HFFc6 (cell line): ENCODE results near the gene PHACTR3. TPM values are rescaled to one million over a fixed set of nuclear protein-coding genes. Genes with fewer than 3 reads are reported as not detected.

Source experiments
- DNase-seq: peaks from one replicate; pipeline ENCODE4 v3.0.0-alpha.2; 2018
- H3K27ac Mint-ChIP-seq: 2 replicates; pipeline ENCODE4 v1.8.0; 2020; ENCODE audit warnings: mild to moderate bottlenecking, mixed read lengths
- H3K27me3 Mint-ChIP-seq: 2 replicates; pipeline ENCODE4 v1.8.0; 2021; ENCODE audit warnings: mild to moderate bottlenecking, moderate library complexity, mixed read lengths; ENCODE audit not compliant: insufficient read depth
- H3K36me3 Mint-ChIP-seq: 2 replicates; pipeline ENCODE4 v1.8.0; 2021; ENCODE audit warnings: low read depth, mixed read lengths
- H3K4me1 Mint-ChIP-seq: 2 replicates; pipeline ENCODE4 v1.8.0; 2020; ENCODE audit warnings: low read depth, mixed read lengths
- H3K4me3 Mint-ChIP-seq: 2 replicates; pipeline ENCODE4 v1.8.0; 2020; ENCODE audit warnings: mild to moderate bottlenecking, moderate library complexity, mixed read lengths
- H3K9me3 Mint-ChIP-seq: 2 replicates; pipeline ENCODE4 v1.8.0; 2020; ENCODE audit warnings: mild to moderate bottlenecking, mixed read lengths
- total RNA-seq, 6 experiments: library from RNA; stranded (reverse); fragmentation: NEBNext Ultra II Directional; extraction: Animal tissue kit (Norgen Biotek cat#: 25700); gene quantifications; 2 replicates in 1 of 6; 3 replicates in 5 of 6; pipeline ENCODE4 v1.2.3, GENCODE V29; 2021
- TF ChIP-seq, protein P1 (sequence below): fragments of 200-600 bp; sonication (generic); IDR thresholded peaks from 2 replicates; pipeline ENCODE4 v1.5.0; 2021; ENCODE audit warnings: antibody characterized with exemption, mild to moderate bottlenecking

Gene PHACTR3
- total RNA-seq, 6 experiments from 2014 or later: not detected

DNA sequence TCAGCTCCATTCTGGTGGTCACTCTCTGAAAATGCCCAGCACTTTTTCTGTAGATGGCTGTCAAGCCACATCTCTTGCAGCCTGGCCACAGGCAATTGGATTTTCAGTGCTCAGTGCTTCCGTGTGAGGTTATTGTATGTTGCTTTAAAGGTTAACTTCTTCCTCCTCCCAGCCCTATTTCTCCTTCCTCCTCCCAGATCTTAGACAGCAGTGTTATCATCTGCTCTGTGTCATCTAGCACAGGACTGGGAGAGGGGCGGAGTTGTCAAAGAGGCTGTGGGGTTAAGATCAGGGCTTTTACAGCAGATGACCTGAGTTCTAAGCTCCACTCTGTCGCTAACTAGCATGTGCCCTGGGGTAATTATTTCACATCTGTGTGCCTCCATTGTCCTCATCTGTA lies 129.0 kb downstream of the PHACTR3 start:
- H3K4me3 Mint-ChIP-seq: no peak overlapping the region
- peaks cover 5% of the 10 kb centered on the region; the same call in 1 of the 2 replicates for H3K36me3 Mint-ChIP-seq
- TF ChIP-seq, protein P1, sequence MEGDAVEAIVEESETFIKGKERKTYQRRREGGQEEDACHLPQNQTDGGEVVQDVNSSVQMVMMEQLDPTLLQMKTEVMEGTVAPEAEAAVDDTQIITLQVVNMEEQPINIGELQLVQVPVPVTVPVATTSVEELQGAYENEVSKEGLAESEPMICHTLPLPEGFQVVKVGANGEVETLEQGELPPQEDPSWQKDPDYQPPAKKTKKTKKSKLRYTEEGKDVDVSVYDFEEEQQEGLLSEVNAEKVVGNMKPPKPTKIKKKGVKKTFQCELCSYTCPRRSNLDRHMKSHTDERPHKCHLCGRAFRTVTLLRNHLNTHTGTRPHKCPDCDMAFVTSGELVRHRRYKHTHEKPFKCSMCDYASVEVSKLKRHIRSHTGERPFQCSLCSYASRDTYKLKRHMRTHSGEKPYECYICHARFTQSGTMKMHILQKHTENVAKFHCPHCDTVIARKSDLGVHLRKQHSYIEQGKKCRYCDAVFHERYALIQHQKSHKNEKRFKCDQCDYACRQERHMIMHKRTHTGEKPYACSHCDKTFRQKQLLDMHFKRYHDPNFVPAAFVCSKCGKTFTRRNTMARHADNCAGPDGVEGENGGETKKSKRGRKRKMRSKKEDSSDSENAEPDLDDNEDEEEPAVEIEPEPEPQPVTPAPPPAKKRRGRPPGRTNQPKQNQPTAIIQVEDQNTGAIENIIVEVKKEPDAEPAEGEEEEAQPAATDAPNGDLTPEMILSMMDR: no peak
- no peak for DNase-seq
- no peaks in the 10 kb centered on the region for H3K4me1 Mint-ChIP-seq
- no peaks in the 10 kb centered on the region for H3K27me3 Mint-ChIP-seq
- H3K27ac Mint-ChIP-seq: no peak overlapping the region
- peaks cover 32% of the 10 kb centered on the region for H3K9me3 Mint-ChIP-seq

DNA sequence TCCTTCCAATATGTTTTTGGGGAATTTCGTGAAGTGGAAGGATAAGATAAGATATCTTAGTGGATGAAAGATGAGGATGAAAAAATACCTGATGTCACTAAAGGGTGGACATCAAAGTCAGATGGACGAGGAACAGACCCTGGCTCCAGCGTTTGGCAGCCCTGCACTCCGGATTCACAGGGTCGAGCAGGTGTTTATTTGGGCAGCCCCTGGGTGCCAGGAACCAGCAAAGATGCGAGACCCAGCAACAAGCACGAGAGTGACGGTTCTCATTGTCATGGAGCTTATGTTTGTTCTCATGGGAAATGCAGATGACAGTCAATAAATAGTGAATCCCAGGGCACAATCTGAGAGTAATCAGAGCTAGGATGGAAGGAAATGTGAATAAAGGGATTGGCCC lies 131.1 kb downstream of the PHACTR3 start:
- no peak overlapping the region for H3K27ac Mint-ChIP-seq
- H3K36me3 Mint-ChIP-seq: peaks cover 5% of the 10 kb centered on the region; the same call in 1 of the 2 replicates
- no peak overlapping the region for H3K4me3 Mint-ChIP-seq
- no peaks in the 10 kb centered on the region for H3K27me3 Mint-ChIP-seq
- no peak for DNase-seq
- H3K9me3 Mint-ChIP-seq: peaks cover 22% of the 10 kb centered on the region
- TF ChIP-seq, protein P1: no peak
- H3K4me1 Mint-ChIP-seq: no peaks in the 10 kb centered on the region

DNA sequence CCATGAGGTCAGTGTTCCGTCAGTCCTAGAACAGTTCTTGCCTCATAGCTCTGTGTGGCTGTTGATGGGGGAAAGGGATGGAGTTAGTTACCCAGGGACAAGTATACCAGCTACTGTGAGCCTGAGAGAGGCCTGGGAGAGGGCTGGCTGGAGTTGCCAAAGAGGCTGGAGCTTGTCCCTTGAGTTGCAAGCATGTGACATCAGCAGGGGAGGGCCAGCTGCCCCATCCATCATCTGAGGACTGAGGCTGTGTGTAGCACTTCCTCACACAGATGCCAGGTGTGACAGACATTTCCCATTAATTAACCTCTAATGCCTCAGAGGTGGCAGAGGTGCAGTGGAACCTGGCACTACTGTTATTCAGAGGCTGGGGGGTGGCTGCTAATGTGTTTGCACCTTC lies 131.6 kb downstream of the PHACTR3 start:
- DNase-seq: no peak
- no peaks in the 10 kb centered on the region for H3K4me1 Mint-ChIP-seq
- peaks cover 5% of the 10 kb centered on the region; the same call in 1 of the 2 replicates for H3K36me3 Mint-ChIP-seq
- H3K4me3 Mint-ChIP-seq: no peak overlapping the region
- H3K27me3 Mint-ChIP-seq: no peaks in the 10 kb centered on the region
- TF ChIP-seq, protein P1: no peak
- peaks cover 23% of the 10 kb centered on the region for H3K9me3 Mint-ChIP-seq
- H3K27ac Mint-ChIP-seq: no peak overlapping the region

DNA sequence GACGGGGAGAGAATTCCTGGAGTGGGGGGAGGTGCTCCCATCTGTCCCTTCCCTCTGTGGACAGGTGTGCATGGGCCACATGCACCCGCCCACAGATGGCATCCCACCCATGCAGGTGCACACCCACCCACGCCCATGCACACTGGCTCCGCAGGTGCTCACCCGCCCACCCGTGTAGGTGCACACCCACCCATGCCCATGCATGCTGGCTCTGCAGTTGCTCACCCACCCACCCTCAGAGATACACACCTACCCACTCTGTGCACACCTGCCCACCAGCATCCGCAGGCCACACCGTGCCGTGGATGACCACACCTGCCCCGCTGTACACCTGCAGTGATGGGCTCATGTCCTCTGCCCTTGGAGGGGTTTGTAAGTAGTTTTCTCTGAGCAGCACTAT lies 132.0 kb downstream of the PHACTR3 start:
- TF ChIP-seq, protein P1: no peak
- no peak for DNase-seq
- no peak overlapping the region for H3K4me3 Mint-ChIP-seq
- H3K9me3 Mint-ChIP-seq: peaks cover 26% of the 10 kb centered on the region
- no peaks in the 10 kb centered on the region for H3K4me1 Mint-ChIP-seq
- H3K27ac Mint-ChIP-seq: no peak overlapping the region
- H3K36me3 Mint-ChIP-seq: peaks cover 5% of the 10 kb centered on the region; the same call in 1 of the 2 replicates
- H3K27me3 Mint-ChIP-seq: no peaks in the 10 kb centered on the region

DNA sequence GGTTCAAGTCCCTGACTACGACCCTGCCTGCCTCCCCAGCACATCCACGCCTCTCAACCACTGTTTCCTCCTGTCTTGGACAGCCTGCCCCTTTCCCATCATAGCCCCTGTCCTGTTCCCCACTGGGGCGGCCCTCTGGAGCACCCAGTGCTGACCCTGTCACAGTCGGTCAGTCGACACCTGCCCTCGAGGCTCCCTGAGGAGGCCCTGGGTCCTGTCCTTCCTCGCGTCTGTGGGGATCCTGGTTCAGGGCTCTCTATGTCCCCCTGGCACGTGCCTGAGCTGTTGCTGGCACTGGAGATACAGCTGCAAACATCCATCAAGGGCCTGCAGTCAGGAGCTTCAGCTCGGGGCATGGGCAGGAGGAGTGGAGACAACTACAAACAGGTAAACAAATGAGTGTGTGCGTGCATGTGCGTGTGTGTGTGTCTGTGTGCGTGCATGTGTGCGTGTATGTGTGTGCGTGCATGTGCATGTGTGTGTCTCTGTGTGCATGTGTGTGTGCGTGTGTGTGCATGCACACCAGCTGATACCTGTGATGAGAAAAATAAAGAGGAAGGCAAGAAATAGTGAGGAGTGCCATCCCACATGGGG lies 132.8 kb downstream of the PHACTR3 start:
- Mint-ChIP-seq H3K4me3 (no peak overlapping the region), H3K27me3 (no peaks in the 10 kb centered on the region)

More for the DNA sequence above, 132.8 kb downstream of the PHACTR3 start:
- DNase-seq: no peak
- no peaks in the 10 kb centered on the region for H3K4me1 Mint-ChIP-seq
- peaks cover 7% of the 10 kb centered on the region; the same call in 1 of the 2 replicates for H3K36me3 Mint-ChIP-seq
- H3K9me3 Mint-ChIP-seq: peaks cover 28% of the 10 kb centered on the region
- TF ChIP-seq, protein P1: no peak
- H3K27ac Mint-ChIP-seq: no peak overlapping the region
